Tibial nerve (tissue), 3 donors: Measurements from ENCODE around the gene DMD.

ENCODE experiments used
- CTCF ChIP-seq, 5 experiments: fragments of 200-600 bp in 3 of 5; fragments of 450-650 bp in 2 of 5; sonication (generic) in 3 of 5; IDR thresholded peaks; one replicate each; pipeline ENCODE4 v1.5.1; 2016 to 2019; ENCODE audit warnings: antibody characterized with exemption in 5 of 5, mild to moderate bottlenecking in 3 of 5, moderate library complexity in 2 of 5
- POLR2A ChIP-seq, 2 donors: fragments of 450-650 bp; IDR thresholded peaks; one replicate each; pipeline ENCODE4 v1.6.1; 2017; ENCODE audit warnings: antibody characterized with exemption in 2 of 2, mild to moderate bottlenecking in 2 of 2, moderate library complexity in 2 of 2

DNA sequence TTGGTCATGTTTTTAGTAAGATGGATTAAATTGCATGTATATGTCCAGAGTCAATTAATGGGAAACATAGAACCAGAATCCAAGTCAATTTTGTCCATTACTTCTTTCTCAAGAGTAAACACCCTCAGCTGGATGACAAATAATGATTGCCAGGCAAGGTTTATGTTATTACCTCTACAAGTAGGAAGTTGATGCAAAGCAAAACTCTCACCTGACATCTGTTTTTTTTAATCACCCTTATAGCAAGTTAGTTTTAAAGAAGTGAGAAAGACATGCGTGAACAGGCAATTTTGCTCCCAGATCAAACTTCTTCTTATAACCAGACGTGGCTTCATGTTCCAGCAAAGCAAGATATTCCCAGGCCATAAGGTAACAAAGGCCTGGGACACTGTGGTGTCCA lies 1791.0 kb downstream of the DMD start:
- TF ChIP-seq POLR2A (IDR thresholded peaks at IDR 0.05) = no peak
- TF ChIP-seq CTCF (IDR thresholded peaks at IDR 0.05) = no peak
